Inflammatory macrophage treated with lipopolysaccharide for 1 hour (primary cell): ENCODE measurements around the gene CORO7.
A peak's percentile ranks its signal among the peaks of the same experiment; 100 is the strongest.

ENCODE experiments used
- DNase-seq, 2 donors: peaks; one replicate each; pipeline ENCODE4 v3.0.0-alpha.2; 2020 to 2022

The CORO7 gene

GRCh38 chr16:4370570-4371356, 45.6 kb downstream of the CORO7 start:
- no peak for DNase-seq

- no peak for DNase-seq
These were observed 46.2 kb downstream of the CORO7 start for GRCh38 chr16:4370151-4370550.

- no peak for DNase-seq
These were observed 47.2 kb downstream of the CORO7 start for GRCh38 chr16:4369007-4369733.

GRCh38 chr16:4367393-4367856, 49.0 kb downstream of the CORO7 start:
- no peak for DNase-seq

- no peak for DNase-seq
These were observed 50.4 kb downstream of the CORO7 start for GRCh38 chr16:4366016-4366415.

GRCh38 chr16:4365615-4366014, 50.8 kb downstream of the CORO7 start:
- DNase-seq, result no peak

GRCh38 chr16:4365014-4365406, 51.4 kb downstream of the CORO7 start:
- no peak for DNase-seq

- no peak for DNase-seq
These were observed 52.0 kb downstream of the CORO7 start for GRCh38 chr16:4364196-4365013.

GRCh38 chr16:4362476-4363135, 53.8 kb downstream of the CORO7 start:
- DNase-seq, result no peak

- DNase-seq, result no peak
These were observed 54.5 kb downstream of the CORO7 start for GRCh38 chr16:4361944-4362311.

GRCh38 chr16:4361033-4361943, 55.1 kb downstream of the CORO7 start:
- no peak for DNase-seq

GRCh38 chr16:4360538-4361021, 55.8 kb downstream of the CORO7 start:
- DNase-seq, result no peak

GRCh38 chr16:4359914-4360313, 56.5 kb downstream of the CORO7 start:
- no peak for DNase-seq

GRCh38 chr16:4358831-4359561, 57.4 kb downstream of the CORO7 start:
- peak in 1 of 2 donors; percentile 51 for DNase-seq

- no peak for DNase-seq
These were observed 58.2 kb downstream of the CORO7 start for GRCh38 chr16:4358236-4358635.

- no peak for DNase-seq
These were observed 59.6 kb downstream of the CORO7 start for GRCh38 chr16:4356820-4357219.

- no peak for DNase-seq
These were observed 61.6 kb downstream of the CORO7 start for GRCh38 chr16:4354512-4355409.

GRCh38 chr16:4353675-4354074, 62.7 kb downstream of the CORO7 start:
- DNase-seq, result no peak

- DNase-seq, result no peak
These were observed 63.6 kb downstream of the CORO7 start for GRCh38 chr16:4352843-4353242.

GRCh38 chr16:4351880-4352279, 64.5 kb downstream of the CORO7 start:
- no peak for DNase-seq
